Astrocyte (in vitro differentiated cells and primary cell): Measurements from ENCODE around the gene DIDO1. TPM values are rescaled to one million over a fixed set of nuclear protein-coding genes. Genes with fewer than 3 reads are reported as not detected.

Source experiments
- DNase-seq: peaks from one replicate; pipeline ENCODE4 v3.0.0-alpha.2; 2010; ENCODE audit warnings: low read depth
- FAIRE-seq: peaks from 2 replicates; lab custom pipeline; 2011; peaks lifted over from hg19 to GRCh38; lab: Jason Lieb, UNC
- H2AFZ ChIP-seq: 2 replicates; pipeline ENCODE4 v1.6.0; 2012; ENCODE audit warnings: low read depth, low read length, inconsistent platforms
- H3K27ac ChIP-seq: 2 replicates; pipeline ENCODE4 v1.5.1; 2011; ENCODE audit warnings: low read depth, low read length, inconsistent platforms
- H3K27me3 ChIP-seq: 2 replicates; pipeline ENCODE4 v1.6.0; 2011; ENCODE audit warnings: low read length, inconsistent platforms; ENCODE audit not compliant: insufficient read depth
- H3K36me3 ChIP-seq: 2 replicates; pipeline ENCODE4 v1.5.1; 2011; ENCODE audit warnings: low read length, inconsistent platforms; ENCODE audit not compliant: insufficient read depth
- H3K4me1 ChIP-seq: 2 replicates; pipeline ENCODE4 v1.5.1; 2011; ENCODE audit warnings: low read length, inconsistent platforms; ENCODE audit not compliant: insufficient read depth
- H3K4me2 ChIP-seq: 2 replicates; pipeline ENCODE4 v1.6.0; 2012; ENCODE audit warnings: low read length, inconsistent platforms
- H3K4me3 ChIP-seq: 2 replicates; pipeline ENCODE4 v1.5.1; 2011; ENCODE audit warnings: low read depth, mild to moderate bottlenecking, low read length, inconsistent platforms; ENCODE audit not compliant: insufficient read depth
- H3K79me2 ChIP-seq: 2 replicates; pipeline ENCODE4 v1.6.0; 2012; ENCODE audit warnings: mild to moderate bottlenecking, low read length, inconsistent platforms; ENCODE audit not compliant: insufficient read depth
- H3K9ac ChIP-seq: 2 replicates; pipeline ENCODE4 v1.6.0; 2012; ENCODE audit warnings: mild to moderate bottlenecking, low read length, inconsistent platforms
- H3K9me3 ChIP-seq: 2 replicates; pipeline ENCODE4 v1.5.1; 2012; ENCODE audit warnings: low read depth, mild to moderate bottlenecking, low read length, inconsistent platforms; ENCODE audit not compliant: insufficient read depth
- H4K20me1 ChIP-seq: 2 replicates; pipeline ENCODE4 v1.6.0; 2012; ENCODE audit warnings: low read length, inconsistent platforms; ENCODE audit not compliant: insufficient read depth
- H3K27ac Mint-ChIP-seq: one replicate; pipeline ENCODE4 v1.8.0; 2021; ENCODE audit warnings: mild to moderate bottlenecking, mixed read lengths; ENCODE audit not compliant: unreplicated experiment
- H3K27me3 Mint-ChIP-seq: one replicate; pipeline ENCODE4 v1.8.0; 2021; ENCODE audit warnings: low read depth, mixed read lengths; ENCODE audit not compliant: unreplicated experiment
- H3K36me3 Mint-ChIP-seq: one replicate; pipeline ENCODE4 v1.8.0; 2021; ENCODE audit warnings: low read depth, mixed read lengths; ENCODE audit not compliant: unreplicated experiment
- H3K4me1 Mint-ChIP-seq: one replicate; pipeline ENCODE4 v1.8.0; 2021; ENCODE audit warnings: low read depth, mixed read lengths; ENCODE audit not compliant: unreplicated experiment
- H3K4me3 Mint-ChIP-seq: one replicate; pipeline ENCODE4 v1.8.0; 2021; ENCODE audit warnings: mild to moderate bottlenecking, moderate library complexity, mixed read lengths; ENCODE audit not compliant: unreplicated experiment
- H3K9me3 Mint-ChIP-seq: one replicate; pipeline ENCODE4 v1.8.0; 2021; ENCODE audit warnings: mild to moderate bottlenecking, mixed read lengths; ENCODE audit not compliant: unreplicated experiment
- EZH2 ChIP-seq: IDR thresholded peaks from 2 replicates; pipeline ENCODE4 v1.6.1; 2012; ENCODE audit warnings: mild to moderate bottlenecking, low read length, inconsistent platforms; ENCODE audit not compliant: insufficient read depth
- total RNA-seq: library from RNA; stranded (reverse); gene quantifications from 2 replicates; pipeline ENCODE4 v1.2.1, GENCODE V29; 2021
- TF ChIP-seq, protein P1 (sequence below): IDR thresholded peaks from 2 replicates; pipeline ENCODE4 v1.5.1; 2011; ENCODE audit warnings: low read depth, mild to moderate bottlenecking, inconsistent platforms, low read length, moderate library complexity; ENCODE audit not compliant: insufficient read depth

DIDO1 gene
- total RNA-seq, 1 donor from 2014 or later = 39.0 TPM

DNA sequence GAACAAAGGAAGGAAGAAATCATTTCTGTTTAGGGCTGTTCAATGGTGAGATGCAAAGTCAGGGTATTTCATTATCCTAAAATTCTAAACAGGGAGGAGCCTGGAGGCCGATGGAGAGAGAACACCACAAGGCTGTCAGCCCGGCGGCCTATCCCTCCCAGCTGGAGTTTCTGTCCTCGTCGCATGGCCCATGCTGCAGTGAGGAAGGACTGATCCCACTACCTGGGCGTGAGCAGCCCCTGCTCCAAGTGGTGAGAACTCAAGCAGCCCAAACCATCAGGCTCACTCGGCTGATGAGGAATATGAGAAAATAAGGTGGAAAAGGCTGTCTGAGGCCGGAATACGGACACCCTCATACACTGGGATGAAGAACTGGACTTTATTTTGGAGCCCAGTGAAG is 30.8 kb downstream of the DIDO1 start:
- Histone ChIP-seq H3K27me3 (no peaks in the 10 kb centered on the region), H2AFZ (no peak overlapping the region), H4K20me1 (peaks cover 76% of the 10 kb centered on the region), H3K9me3 (no peaks in the 10 kb centered on the region), H3K27ac (no peak overlapping the region), H3K36me3 (peaks cover 46% of the 10 kb centered on the region), H3K9ac (no peak overlapping the region), H3K4me3 (no peak overlapping the region), H3K4me2 (no peak overlapping the region), H3K79me2 (no peaks in the 10 kb centered on the region), H3K4me1 (peaks cover 2% of the 10 kb centered on the region)
- TF ChIP-seq, protein P1, sequence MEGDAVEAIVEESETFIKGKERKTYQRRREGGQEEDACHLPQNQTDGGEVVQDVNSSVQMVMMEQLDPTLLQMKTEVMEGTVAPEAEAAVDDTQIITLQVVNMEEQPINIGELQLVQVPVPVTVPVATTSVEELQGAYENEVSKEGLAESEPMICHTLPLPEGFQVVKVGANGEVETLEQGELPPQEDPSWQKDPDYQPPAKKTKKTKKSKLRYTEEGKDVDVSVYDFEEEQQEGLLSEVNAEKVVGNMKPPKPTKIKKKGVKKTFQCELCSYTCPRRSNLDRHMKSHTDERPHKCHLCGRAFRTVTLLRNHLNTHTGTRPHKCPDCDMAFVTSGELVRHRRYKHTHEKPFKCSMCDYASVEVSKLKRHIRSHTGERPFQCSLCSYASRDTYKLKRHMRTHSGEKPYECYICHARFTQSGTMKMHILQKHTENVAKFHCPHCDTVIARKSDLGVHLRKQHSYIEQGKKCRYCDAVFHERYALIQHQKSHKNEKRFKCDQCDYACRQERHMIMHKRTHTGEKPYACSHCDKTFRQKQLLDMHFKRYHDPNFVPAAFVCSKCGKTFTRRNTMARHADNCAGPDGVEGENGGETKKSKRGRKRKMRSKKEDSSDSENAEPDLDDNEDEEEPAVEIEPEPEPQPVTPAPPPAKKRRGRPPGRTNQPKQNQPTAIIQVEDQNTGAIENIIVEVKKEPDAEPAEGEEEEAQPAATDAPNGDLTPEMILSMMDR = no peak
- TF ChIP-seq EZH2 = no peak
- peaks cover 13% of the 10 kb centered on the region for H3K36me3 Mint-ChIP-seq
- FAIRE-seq (no peak), DNase-seq (no peak)
- H3K9me3 Mint-ChIP-seq = no peaks in the 10 kb centered on the region
- no peak overlapping the region for H3K4me3 Mint-ChIP-seq
- no peak overlapping the region for H3K27ac Mint-ChIP-seq
- H3K4me1 Mint-ChIP-seq = peaks cover 21% of the 10 kb centered on the region
- no peaks in the 10 kb centered on the region for H3K27me3 Mint-ChIP-seq

DNA sequence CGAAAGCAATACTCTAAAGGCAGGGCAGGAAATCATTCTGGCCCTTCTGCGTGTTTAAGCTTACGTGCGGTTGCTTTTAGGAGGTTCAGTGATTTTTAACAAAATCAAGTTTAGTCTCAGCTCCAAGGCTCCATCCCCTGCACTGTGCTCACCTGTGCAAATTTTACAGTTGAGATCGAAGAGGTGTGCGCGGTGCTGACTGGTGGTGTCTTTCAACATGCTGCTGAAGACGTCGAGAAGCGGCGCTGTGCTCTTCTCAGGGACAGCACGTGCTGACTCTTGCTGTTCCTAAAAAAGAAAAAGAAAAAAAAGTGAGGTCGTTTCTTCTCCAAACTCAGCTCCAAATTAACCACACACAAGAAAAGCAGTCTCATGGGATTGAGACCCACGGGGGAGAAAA is 32.0 kb downstream of the DIDO1 start:
- Mint-ChIP-seq H3K4me1 (peaks cover 19% of the 10 kb centered on the region), H3K9me3 (no peaks in the 10 kb centered on the region), H3K36me3 (peaks cover 13% of the 10 kb centered on the region), H3K27me3 (no peaks in the 10 kb centered on the region), H3K4me3 (no peak overlapping the region), H3K27ac (no peak overlapping the region)
- Histone ChIP-seq H3K9ac (no peak overlapping the region), H4K20me1 (peaks cover 73% of the 10 kb centered on the region), H3K4me3 (no peak overlapping the region), H3K27me3 (no peaks in the 10 kb centered on the region), H3K4me1 (no peaks in the 10 kb centered on the region), H3K27ac (no peak overlapping the region), H3K36me3 (peaks cover 54% of the 10 kb centered on the region), H3K79me2 (no peaks in the 10 kb centered on the region), H3K9me3 (no peaks in the 10 kb centered on the region), H3K4me2 (no peak overlapping the region), H2AFZ (no peak overlapping the region)
- FAIRE-seq = no peak
- no peak for TF ChIP-seq EZH2
- TF ChIP-seq, protein P1 = no peak
- DNase-seq = no peak

DNA sequence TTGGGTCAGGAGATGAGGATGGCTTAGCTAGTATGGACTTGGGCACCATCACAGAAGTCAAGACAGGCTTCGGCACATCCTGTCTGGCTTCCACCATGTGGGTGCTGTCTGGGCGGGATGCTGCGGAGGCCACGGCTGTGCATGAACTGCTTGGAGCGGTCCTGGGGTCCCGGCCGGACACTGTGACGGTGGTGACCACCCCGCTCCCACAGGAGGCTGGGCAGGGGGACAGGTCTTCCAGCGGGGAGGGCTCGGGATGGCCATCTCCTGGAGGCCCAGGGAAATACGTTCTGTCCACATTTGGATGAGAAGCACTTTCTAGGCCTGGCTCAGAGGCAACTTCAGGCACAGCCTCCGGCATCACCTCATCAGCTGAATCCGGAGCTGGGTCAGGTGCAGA is 32.6 kb downstream of the DIDO1 start:
- H3K27ac Mint-ChIP-seq = no peak overlapping the region
- Histone ChIP-seq H3K9ac (no peak overlapping the region), H2AFZ (no peak overlapping the region), H3K4me1 (no peaks in the 10 kb centered on the region), H3K4me2 (no peak overlapping the region), H3K36me3 (peaks cover 54% of the 10 kb centered on the region), H3K79me2 (no peaks in the 10 kb centered on the region), H3K9me3 (no peaks in the 10 kb centered on the region), H4K20me1 (peaks cover 71% of the 10 kb centered on the region), H3K27ac (no peak overlapping the region), H3K27me3 (no peaks in the 10 kb centered on the region), H3K4me3 (no peak overlapping the region)
- DNase-seq = no peak
- H3K27me3 Mint-ChIP-seq = no peaks in the 10 kb centered on the region
- TF ChIP-seq, protein P1 = no peak
- no peak for TF ChIP-seq EZH2
- H3K4me1 Mint-ChIP-seq = peaks cover 15% of the 10 kb centered on the region
- peaks cover 13% of the 10 kb centered on the region for H3K36me3 Mint-ChIP-seq
- H3K4me3 Mint-ChIP-seq = no peak overlapping the region
- no peaks in the 10 kb centered on the region for H3K9me3 Mint-ChIP-seq
- no peak for FAIRE-seq
